HepG2 (cell line): ENCODE results near the gene COA7. TPM values are rescaled to one million over a fixed set of nuclear protein-coding genes. Genes with fewer than 3 reads are reported as not detected.

ENCODE experiments used
- ATAC-seq: fragments of 200-7000 bp; cut with Tn5 transposase; 3 replicates; pipeline ENCODE4 v1.9.1; 2020; ENCODE audit warnings: mild to moderate bottlenecking, moderate library complexity
- BruUV-seq: library from RNA; stranded (reverse); fragments of 400-500 nt; replicated peaks from 2 replicates; lab custom pipeline; 2021; lab: Mats Ljungman, UMichigan
- CTCF ChIA-PET: fragments of 300-600 bp; formaldehyde crosslinking; extraction: SDS; loops from one replicate; lab custom pipeline; 2021; ENCODE audit warnings: low total read pairs, inconsistent platforms, low intra/inter-chr PET ratio; lab: Yijun Ruan, JAX
- POLR2A ChIA-PET: fragments of 350-600 bp; sonication (Branson Sonifier 250); formaldehyde crosslinking; loops from one replicate; lab custom pipeline; 2020; ENCODE audit warnings: antibody characterized with exemption, inconsistent platforms; lab: Yijun Ruan, JAX
- DNase-seq: peaks from one replicate; pipeline ENCODE4 v3.0.0-alpha.2; 2015; ENCODE audit warnings: low spot score
- FAIRE-seq: peaks from 3 replicates; lab custom pipeline; 2011; peaks lifted over from hg19 to GRCh38; lab: Jason Lieb, UNC
- H2AFZ ChIP-seq: one replicate; pipeline ENCODE4 v1.6.1; 2011; ENCODE audit warnings: low read length, inconsistent platforms
- H3K27ac ChIP-seq: fragments of 300-600 bp; 3 replicates; pipeline ENCODE4 v1.8.0; 2011; ENCODE audit warnings: mixed run types, mild to moderate bottlenecking, mixed read lengths, low read length, inconsistent platforms; ENCODE audit not compliant: insufficient read depth; ENCODE audit errors: extremely low read length
- H3K27me3 ChIP-seq, 2 experiments: fragments of 200-600 bp in 1 of 2; 2 replicates in 1 of 2; 3 replicates in 1 of 2; pipeline versions ENCODE4 v1.6.0 to v1.8.0; 2011; ENCODE audit warnings: low read length in 2 of 2, mild to moderate bottlenecking in 2 of 2, moderate library complexity in 2 of 2, inconsistent platforms in 1 of 2; ENCODE audit not compliant: insufficient read depth in 2 of 2, control insufficient read depth in 1 of 2
- H3K36me3 ChIP-seq, 2 experiments: fragments of 200-600 bp in 1 of 2; replicated peaks in 1 of 2; 2 replicates in 1 of 2; 3 replicates in 1 of 2; pipeline versions ENCODE4 v1.5.1 to v1.8.0; 2011; ENCODE audit warnings: low read length in 2 of 2, inconsistent platforms in 1 of 2; ENCODE audit not compliant: insufficient read depth in 2 of 2, control insufficient read depth in 1 of 2
- H3K4me1 ChIP-seq: 2 replicates; pipeline ENCODE4 v1.5.1; 2012; ENCODE audit warnings: low read length, inconsistent platforms; ENCODE audit not compliant: insufficient read depth
- H3K4me2 ChIP-seq: 2 replicates; pipeline ENCODE4 v1.6.0; 2011; ENCODE audit warnings: low read depth, low read length, inconsistent platforms
- H3K4me3 ChIP-seq, 3 experiments: fragments of 200-600 bp in 1 of 3; sonication (generic), shearing (Covaris generic) in 1 of 3; replicated peaks in 1 of 3; 2 replicates each; pipeline ENCODE4 v1.5.1; 2011 to 2016; ENCODE audit warnings: low read length in 3 of 3, inconsistent platforms in 2 of 3, low read depth in 2 of 3, mild to moderate bottlenecking in 2 of 3, control low read depth in 1 of 3, mixed read lengths in 1 of 3; ENCODE audit not compliant: insufficient read depth in 1 of 3
- H3K79me2 ChIP-seq: one replicate; pipeline ENCODE4 v1.6.1; 2011; ENCODE audit warnings: low read length, inconsistent platforms; ENCODE audit not compliant: insufficient read depth
- H3K9ac ChIP-seq: 2 replicates; pipeline ENCODE4 v1.6.0; 2011; ENCODE audit warnings: mild to moderate bottlenecking, low read depth, low read length, inconsistent platforms; ENCODE audit not compliant: insufficient read depth
- H3K9me3 ChIP-seq: 2 replicates; pipeline ENCODE4 v1.5.1; 2012; ENCODE audit warnings: mild to moderate bottlenecking, low read length
- H4K20me1 ChIP-seq: 2 replicates; pipeline ENCODE4 v1.6.0; 2011; ENCODE audit warnings: inconsistent platforms, mild to moderate bottlenecking, low read length, moderate library complexity; ENCODE audit not compliant: insufficient read depth
- AFF4 ChIP-seq: sonication (generic); formaldehyde crosslinking; IDR thresholded peaks from 2 replicates; pipeline ENCODE4 v1.4.0; 2020; ENCODE audit warnings: missing genetic modification reagents
- FOXO1 ChIP-seq: sonication (generic); formaldehyde crosslinking; IDR thresholded peaks from 2 replicates; pipeline ENCODE4 v1.4.0; 2020; ENCODE audit warnings: missing genetic modification reagents
- MAFK ChIP-seq, 2 experiments: IDR thresholded peaks in 1 of 2; conservative IDR thresholded peaks in 1 of 2; 2 replicates each; pipeline ENCODE4 v1.6.1; 2011; ENCODE audit warnings: improper control_type of control experiment in 2 of 2, low read length in 2 of 2
- MTA1 ChIP-seq: sonication (generic); formaldehyde crosslinking; IDR thresholded peaks from 2 replicates; pipeline ENCODE4 v1.4.0; 2020; ENCODE audit warnings: missing genetic modification reagents, mild to moderate bottlenecking, borderline replicate concordance
- SIN3B ChIP-seq: fragments of 150-350 bp; IDR thresholded peaks from 2 replicates; pipeline ENCODE4 v1.6.1; 2014; ENCODE audit warnings: low read length
- TAF15 ChIP-seq: fragments of 200-400 bp; formaldehyde crosslinking; IDR thresholded peaks from one replicate; pipeline ENCODE4 v1.6.1; 2018; ENCODE audit warnings: mild to moderate bottlenecking, low read depth, low read length; ENCODE audit not compliant: poor library complexity, severe bottlenecking
- THRA ChIP-seq: sonication (generic); formaldehyde crosslinking; IDR thresholded peaks from 2 replicates; pipeline ENCODE4 v1.4.0; 2020; ENCODE audit warnings: missing genetic modification reagents, borderline replicate concordance
- TRIM24 ChIP-seq: sonication (generic); formaldehyde crosslinking; IDR thresholded peaks from 2 replicates; pipeline ENCODE4 v1.8.0; 2022; ENCODE audit warnings: mild to moderate bottlenecking, missing genetic modification reagents
- ZFP36 ChIP-seq: fragments of 150-350 bp; IDR thresholded peaks from 2 replicates; pipeline ENCODE4 v1.6.1; 2018; ENCODE audit warnings: borderline replicate concordance, low read length, low read depth; ENCODE audit not compliant: partially characterized antibody
- ZFP62 ChIP-seq: sonication (generic); formaldehyde crosslinking; IDR thresholded peaks from 2 replicates; pipeline ENCODE4 v1.4.0; 2020; ENCODE audit warnings: missing genetic modification reagents
- ZNF337 ChIP-seq: sonication (generic); formaldehyde crosslinking; IDR thresholded peaks from 2 replicates; pipeline ENCODE4 v1.5.1; 2020; ENCODE audit warnings: missing genetic modification reagents, low read depth, mild to moderate bottlenecking, borderline replicate concordance
- ZNF557 ChIP-seq: sonication (generic); formaldehyde crosslinking; IDR thresholded peaks from 2 replicates; pipeline ENCODE4 v1.4.0; 2020; ENCODE audit warnings: missing genetic modification reagents
- ZNF644 ChIP-seq: IDR thresholded peaks from 2 replicates; pipeline ENCODE4 v1.6.1; 2016; ENCODE audit warnings: low read depth
- ZNF780A ChIP-seq: sonication (generic); formaldehyde crosslinking; IDR thresholded peaks from 2 replicates; pipeline ENCODE4 v1.8.0; 2022; ENCODE audit warnings: mild to moderate bottlenecking, missing genetic modification reagents, moderate library complexity
- WGBS: methylation state at CpG from one replicate; pipeline ENCODE4 v1.1.6; 2017; ENCODE audit warnings: low lambda C conversion rate; 5-methylcytosine and 5-hydroxymethylcytosine counted together
- in situ Hi-C: cut with HindIII; loops from 2 replicates; pipeline ENCODE4 v1.10.0; 2017; ENCODE audit warnings: low pct_unique_long_range_greater_than_20kb; ENCODE audit not compliant: extremely low pct_ligation_motif_present
- intact Hi-C: fragments of 100-400 bp; cut with micrococcal nuclease; formaldehyde crosslinking; loops from one replicate; pipeline ENCODE4 v1.10.0; 2022; ENCODE audit not compliant: unreplicated experiment
- polyA plus RNA-seq, 8 experiments: library from polyadenylated mRNA; depleted of rRNA in 3 of 8; stranded (reverse) in 7 of 8; unstranded in 1 of 8; fragments of >200 nt; fragmentation: Illumina TruSeq in 4 of 8; extraction: Trizol in 4 of 8; gene quantifications; 2 replicates each; pipeline versions ENCODE4 v1.2.1 to v1.2.3, GENCODE V29; 2011 to 2016; ENCODE audit warnings: low read depth in 4 of 8, missing spikeins in 1 of 8, mixed read lengths in 1 of 8; ENCODE audit not compliant: insufficient read depth in 1 of 8
- total RNA-seq, 5 experiments: library from RNA; depleted of rRNA; stranded (reverse); fragments of >200 nt; fragmentation: Illumina TruSeq; extraction: Trizol; gene quantifications; 2 replicates each; pipeline ENCODE4 v1.2.3, GENCODE V29; 2016; ENCODE audit warnings: low read depth in 1 of 5
- TF ChIP-seq, protein P1 (sequence below): sonication (generic); formaldehyde crosslinking; IDR thresholded peaks from 2 replicates; pipeline ENCODE4 v1.4.0; 2020; ENCODE audit warnings: missing genetic modification reagents

The COA7 gene
- total and polyA plus RNA-seq, 2 of the 13 experiments (the other 11 are each of a cell fraction or from before 2014, with no cell fraction given): 12.3 to 30.4 TPM

- no peak for ATAC-seq
- ChIA-PET CTCF (no interaction called here), POLR2A (no interaction called here)
- TF ChIP-seq SIN3B (no peak), ZNF780A (no peak), ZFP36 (no peak), ZNF337 (CRISPR knock-in tag) (no peak), ZNF644 (no peak), TRIM24 (no peak), ZNF557 (no peak), ZFP62 (CRISPR knock-in tag) (no peak), FOXO1 (CRISPR knock-in tag) (no peak), MTA1 (CRISPR knock-in tag) (no peak), AFF4 (CRISPR knock-in tag) (no peak), MAFK (conservative IDR thresholded peaks at IDR 0.05 in 1 of 2, IDR thresholded peaks at IDR 0.05 in 1 of 2; ENCODE audit: low read length in 2 of 2) (no peak), TAF15 (no peak), THRA (CRISPR knock-in tag) (no peak)
- TF ChIP-seq, protein P1, sequence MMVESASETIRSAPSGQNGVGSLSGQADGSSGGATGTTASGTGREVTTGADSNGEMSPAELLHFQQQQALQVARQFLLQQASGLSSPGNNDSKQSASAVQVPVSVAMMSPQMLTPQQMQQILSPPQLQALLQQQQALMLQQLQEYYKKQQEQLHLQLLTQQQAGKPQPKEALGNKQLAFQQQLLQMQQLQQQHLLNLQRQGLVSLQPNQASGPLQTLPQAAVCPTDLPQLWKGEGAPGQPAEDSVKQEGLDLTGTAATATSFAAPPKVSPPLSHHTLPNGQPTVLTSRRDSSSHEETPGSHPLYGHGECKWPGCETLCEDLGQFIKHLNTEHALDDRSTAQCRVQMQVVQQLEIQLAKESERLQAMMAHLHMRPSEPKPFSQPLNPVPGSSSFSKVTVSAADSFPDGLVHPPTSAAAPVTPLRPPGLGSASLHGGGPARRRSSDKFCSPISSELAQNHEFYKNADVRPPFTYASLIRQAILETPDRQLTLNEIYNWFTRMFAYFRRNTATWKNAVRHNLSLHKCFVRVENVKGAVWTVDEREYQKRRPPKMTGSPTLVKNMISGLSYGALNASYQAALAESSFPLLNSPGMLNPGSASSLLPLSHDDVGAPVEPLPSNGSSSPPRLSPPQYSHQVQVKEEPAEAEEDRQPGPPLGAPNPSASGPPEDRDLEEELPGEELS: no peak
These were observed 28.5 kb downstream of the COA7 start for GRCh38 chr1:52669696-52670095.

More at GRCh38 chr1:52669696-52670095, 28.5 kb downstream of the COA7 start:
- H2AFZ ChIP-seq: no peak overlapping the region
- no peaks in the 10 kb centered on the region for H4K20me1 ChIP-seq
- no peak for DNase-seq
- in situ Hi-C loops: no loop called here
- H3K4me1 ChIP-seq: peaks cover 21% of the 10 kb centered on the region
- H3K4me2 ChIP-seq: no peak overlapping the region
- H3K9ac ChIP-seq: no peak overlapping the region
- no peaks in the 10 kb centered on the region for H3K9me3 ChIP-seq
- no peak overlapping the region for H3K27ac ChIP-seq
- intact Hi-C loops: loop anchor here (5.0 kb wide), 1 partner anchor 117 kb away; the partner anchor contains the start of gene TUT4
- no peak overlapping the region for H3K4me3 ChIP-seq
- no TSS peak for BruUV-seq
- WGBS: 97% methylated on average over 1 of the region's 1 CpG
- no peaks in the 10 kb centered on the region for H3K36me3 ChIP-seq
- no peak for FAIRE-seq
- peaks cover 0 to 2% of the 10 kb centered on the region in 2 experiments; a peak in 2 of 5 replicates for H3K27me3 ChIP-seq
- no peaks in the 10 kb centered on the region for H3K79me2 ChIP-seq
